SH-SY5Y (cell line): ENCODE data around the gene TAF9B.

ENCODE experiments used
- GATA2 ChIP-seq: IDR thresholded peaks from 2 replicates; pipeline ENCODE4 v1.6.1; 2011; ENCODE audit warnings: mild to moderate bottlenecking, low read depth, low read length
- GATA3 ChIP-seq: IDR thresholded peaks from 2 replicates; pipeline ENCODE4 v1.6.1; 2011; ENCODE audit warnings: low read depth, mild to moderate bottlenecking, low read length, moderate library complexity

Gene TAF9B

GRCh38 chrX:78116766-78117165 lies 22.7 kb downstream of the TAF9B start:
- TF ChIP-seq GATA3 (no peak), GATA2 (no peak)

GRCh38 chrX:78116365-78116764 lies 23.1 kb downstream of the TAF9B start:
- TF ChIP-seq GATA2 (no peak), GATA3 (no peak)

GRCh38 chrX:78111140-78111931 lies 28.1 kb downstream of the TAF9B start:
- TF ChIP-seq GATA2, result no peak
- no peak for TF ChIP-seq GATA3

GRCh38 chrX:78109458-78109857 lies 30.0 kb downstream of the TAF9B start:
- TF ChIP-seq GATA2 (no peak), GATA3 (no peak)

- no peak for TF ChIP-seq GATA2
- TF ChIP-seq GATA3, result no peak
These were observed 32.8 kb downstream of the TAF9B start for GRCh38 chrX:78106651-78106986.

GRCh38 chrX:78105944-78106650 lies 33.4 kb downstream of the TAF9B start:
- TF ChIP-seq GATA2, result no peak
- TF ChIP-seq GATA3, result no peak

GRCh38 chrX:78104447-78105176 lies 34.8 kb downstream of the TAF9B start:
- no peak for TF ChIP-seq GATA3
- peak; percentile 38 for TF ChIP-seq GATA2

- TF ChIP-seq GATA2 (no peak), GATA3 (no peak)
These were observed 35.6 kb downstream of the TAF9B start, which contains the start of gene PGK1 for GRCh38 chrX:78103623-78104446. Gene PGK1, plus strand, starts transcription at chrX:78104248. Its CDS starts 93 bp downstream, at chrX:78104341.

- TF ChIP-seq GATA2 (no peak), GATA3 (no peak)
These were observed 36.3 kb downstream of the TAF9B start for GRCh38 chrX:78103001-78103622.

- TF ChIP-seq GATA3 (no peak), GATA2 (no peak)
These were observed 37.4 kb downstream of the TAF9B start for GRCh38 chrX:78102091-78102490.

- TF ChIP-seq GATA2 (no peak), GATA3 (no peak)
These were observed 41.3 kb downstream of the TAF9B start for GRCh38 chrX:78098108-78098507.

GRCh38 chrX:78092296-78092695 lies 47.2 kb downstream of the TAF9B start:
- TF ChIP-seq GATA3, result no peak
- no peak for TF ChIP-seq GATA2
